ENCODE results near the gene AP5S1. TPM values are rescaled to one million over a fixed set of nuclear protein-coding genes. Genes with fewer than 3 reads are reported as not detected.

AP5S1 gene
- total and polyA plus RNA-seq, 2 of the 13 experiments (the other 11 are each of a cell fraction or from before 2014, with no cell fraction given), result 7.9 to 23.2 TPM

DNA sequence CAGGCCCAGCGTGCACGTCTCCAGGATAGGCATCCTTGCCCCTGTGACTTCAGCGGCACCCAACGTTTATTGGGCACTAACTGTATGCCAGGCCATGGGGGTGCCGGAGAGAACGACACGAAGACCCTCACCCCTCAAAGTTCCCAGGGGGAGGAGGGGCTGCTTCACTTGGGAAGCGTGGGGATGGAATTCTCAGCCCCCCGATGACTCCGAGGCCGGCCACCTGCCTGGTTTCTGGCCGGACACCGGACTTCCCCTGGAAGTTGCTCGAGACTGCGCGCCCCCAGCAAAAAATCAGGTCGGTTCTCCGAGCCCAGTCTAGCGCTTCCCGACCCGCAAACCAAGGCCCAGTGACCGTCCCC lies 26.0 kb downstream of the AP5S1 start:
- CTCF ChIA-PET (ENCODE audit: low intra/inter-chr PET ratio, low total read pairs), result interaction anchor here (0.9 kb wide), 1 partner anchor 9 kb away, joined by 4 read pairs; no protein-coding TSS in a partner anchor
- peaks cover 25% of the 10 kb centered on the region for H3K79me2 ChIP-seq (ENCODE audit: insufficient read depth, low read length)
- POLR2A ChIA-PET, result interaction anchor here (1.7 to 1.9 kb wide), 2 partner anchors 26 to 83 kb away, joined by 3 to 17 read pairs; partner anchors contain the start of gene AP5S1
- 2% methylated on average over 7 of the region's 22 CpGs for WGBS (ENCODE audit: low lambda C conversion rate)
- in situ Hi-C loops (cut with HindIII; ENCODE audit: extremely low pct_ligation_motif_present, low pct_unique_long_range_greater_than_20kb), result loop anchor here (5.0 kb wide), 1 partner anchor 59 kb away; the partner anchor contains the start of gene CENPB
- DNase-seq (ENCODE audit: low spot score), result no peak
- H3K9me3 ChIP-seq (ENCODE audit: low read length), result no peaks in the 10 kb centered on the region
- no peak for FAIRE-seq
- H3K36me3 ChIP-seq (replicated peaks in 1 of 2; ENCODE audit: control insufficient read depth in 1 of 2, insufficient read depth in 2 of 2, low read length in 2 of 2), result no peaks in the 10 kb centered on the region; a peak in 1 of 5 replicates
- peak overlapping the region; percentile 98 for H3K9ac ChIP-seq (ENCODE audit: insufficient read depth, low read depth, low read length)
- H3K4me3 ChIP-seq (replicated peaks in 1 of 3; ENCODE audit: insufficient read depth in 1 of 3, low read depth in 2 of 3, low read length in 3 of 3), result peak overlapping the region; percentile 78 to 97 (median 96)
- H4K20me1 ChIP-seq (ENCODE audit: insufficient read depth, low read length), result peaks cover 4% of the 10 kb centered on the region; the same call in 1 of the 2 replicates
- peaks cover 50% of the 10 kb centered on the region for H3K4me1 ChIP-seq (ENCODE audit: insufficient read depth, low read length)
- no peak for ATAC-seq
- intact Hi-C loops (cut with micrococcal nuclease; ENCODE audit: unreplicated experiment), result loop anchor here (1.0 to 2.0 kb wide), 2 partner anchors 26 to 60 kb away; partner anchors contain the start of genes AP5S1 and CENPB
- peak overlapping the region; percentile 85 for H3K4me2 ChIP-seq (ENCODE audit: low read depth, low read length)
- no peaks in the 10 kb centered on the region; a peak in 1 of 5 replicates for H3K27me3 ChIP-seq (ENCODE audit: control insufficient read depth in 1 of 2, insufficient read depth in 2 of 2, low read length in 2 of 2)
- no peak overlapping the region for H2AFZ ChIP-seq (ENCODE audit: low read length)
- peak overlapping the region; percentile 91 for H3K27ac ChIP-seq (ENCODE audit: extremely low read length, insufficient read depth, low read length)
- BruUV-seq (replicated peaks), result no TSS peak
- TF ChIP-seq SNAI1 (CRISPR knock-in tag; IDR thresholded peaks at IDR 0.05; ENCODE audit: borderline replicate concordance) (0 out of 2 replicates have a peak, but pooled peaks have one; percentile 35), ZNF703 (CRISPR knock-in tag; IDR thresholded peaks at IDR 0.05; ENCODE audit: borderline replicate concordance) (no peak), GTF3A (CRISPR knock-in tag; conservative IDR thresholded peaks at IDR 0.05) (no peak), RNF2 (conservative IDR thresholded peaks at IDR 0.05; ENCODE audit: low read depth) (no peak), ZNF530 (CRISPR knock-in tag; IDR thresholded peaks at IDR 0.05; ENCODE audit: low read depth) (no peak), SRSF1 (optimal IDR thresholded peaks at IDR 0.05; ENCODE audit: low read depth, low read length) (peak; percentile 11), NCOR1 (IDR thresholded peaks at IDR 0.05; ENCODE audit: borderline replicate concordance, low read length) (no peak), RELA (CRISPR knock-in tag; IDR thresholded peaks at IDR 0.05) (no peak; the same call in 1 of the 2 replicates), ADNP (CRISPR knock-in tag; IDR thresholded peaks at IDR 0.05) (0 out of 2 replicates have a peak, but pooled peaks have one; percentile 74), ZNF446 (CRISPR knock-in tag; IDR thresholded peaks at IDR 0.05) (peak; percentile 67; the same call in 1 of the 2 replicates), MEF2D (CRISPR knock-in tag; IDR thresholded peaks at IDR 0.05) (no peak)
- TF ChIP-seq, protein P1, sequence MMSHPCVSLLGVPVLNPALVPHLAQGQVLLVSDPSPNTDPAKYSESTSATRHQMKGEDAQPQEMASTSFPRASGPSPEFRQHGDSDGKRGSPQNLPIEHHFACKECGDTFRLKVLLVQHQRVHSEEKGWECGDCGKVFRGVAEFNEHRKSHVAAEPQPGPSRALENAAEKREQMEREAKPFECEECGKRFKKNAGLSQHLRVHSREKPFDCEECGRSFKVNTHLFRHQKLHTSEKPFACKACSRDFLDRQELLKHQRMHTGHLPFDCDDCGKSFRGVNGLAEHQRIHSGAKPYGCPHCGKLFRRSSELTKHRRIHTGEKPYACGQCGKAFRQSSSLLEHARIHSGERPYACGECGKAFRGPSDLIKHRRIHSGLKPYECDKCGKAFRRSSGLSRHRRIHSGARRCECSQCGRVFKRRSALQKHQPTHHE (CRISPR knock-in tag; IDR thresholded peaks at IDR 0.05; ENCODE audit: borderline replicate concordance), result 0 out of 2 replicates have a peak, but pooled peaks have one; percentile 94
- TF ChIP-seq, protein P2, sequence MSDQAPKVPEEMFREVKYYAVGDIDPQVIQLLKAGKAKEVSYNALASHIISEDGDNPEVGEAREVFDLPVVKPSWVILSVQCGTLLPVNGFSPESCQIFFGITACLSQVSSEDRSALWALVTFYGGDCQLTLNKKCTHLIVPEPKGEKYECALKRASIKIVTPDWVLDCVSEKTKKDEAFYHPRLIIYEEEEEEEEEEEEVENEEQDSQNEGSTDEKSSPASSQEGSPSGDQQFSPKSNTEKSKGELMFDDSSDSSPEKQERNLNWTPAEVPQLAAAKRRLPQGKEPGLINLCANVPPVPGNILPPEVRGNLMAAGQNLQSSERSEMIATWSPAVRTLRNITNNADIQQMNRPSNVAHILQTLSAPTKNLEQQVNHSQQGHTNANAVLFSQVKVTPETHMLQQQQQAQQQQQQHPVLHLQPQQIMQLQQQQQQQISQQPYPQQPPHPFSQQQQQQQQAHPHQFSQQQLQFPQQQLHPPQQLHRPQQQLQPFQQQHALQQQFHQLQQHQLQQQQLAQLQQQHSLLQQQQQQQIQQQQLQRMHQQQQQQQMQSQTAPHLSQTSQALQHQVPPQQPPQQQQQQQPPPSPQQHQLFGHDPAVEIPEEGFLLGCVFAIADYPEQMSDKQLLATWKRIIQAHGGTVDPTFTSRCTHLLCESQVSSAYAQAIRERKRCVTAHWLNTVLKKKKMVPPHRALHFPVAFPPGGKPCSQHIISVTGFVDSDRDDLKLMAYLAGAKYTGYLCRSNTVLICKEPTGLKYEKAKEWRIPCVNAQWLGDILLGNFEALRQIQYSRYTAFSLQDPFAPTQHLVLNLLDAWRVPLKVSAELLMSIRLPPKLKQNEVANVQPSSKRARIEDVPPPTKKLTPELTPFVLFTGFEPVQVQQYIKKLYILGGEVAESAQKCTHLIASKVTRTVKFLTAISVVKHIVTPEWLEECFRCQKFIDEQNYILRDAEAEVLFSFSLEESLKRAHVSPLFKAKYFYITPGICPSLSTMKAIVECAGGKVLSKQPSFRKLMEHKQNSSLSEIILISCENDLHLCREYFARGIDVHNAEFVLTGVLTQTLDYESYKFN (CRISPR knock-in tag; conservative IDR thresholded peaks at IDR 0.05), result no peak
- TF ChIP-seq, protein P3, sequence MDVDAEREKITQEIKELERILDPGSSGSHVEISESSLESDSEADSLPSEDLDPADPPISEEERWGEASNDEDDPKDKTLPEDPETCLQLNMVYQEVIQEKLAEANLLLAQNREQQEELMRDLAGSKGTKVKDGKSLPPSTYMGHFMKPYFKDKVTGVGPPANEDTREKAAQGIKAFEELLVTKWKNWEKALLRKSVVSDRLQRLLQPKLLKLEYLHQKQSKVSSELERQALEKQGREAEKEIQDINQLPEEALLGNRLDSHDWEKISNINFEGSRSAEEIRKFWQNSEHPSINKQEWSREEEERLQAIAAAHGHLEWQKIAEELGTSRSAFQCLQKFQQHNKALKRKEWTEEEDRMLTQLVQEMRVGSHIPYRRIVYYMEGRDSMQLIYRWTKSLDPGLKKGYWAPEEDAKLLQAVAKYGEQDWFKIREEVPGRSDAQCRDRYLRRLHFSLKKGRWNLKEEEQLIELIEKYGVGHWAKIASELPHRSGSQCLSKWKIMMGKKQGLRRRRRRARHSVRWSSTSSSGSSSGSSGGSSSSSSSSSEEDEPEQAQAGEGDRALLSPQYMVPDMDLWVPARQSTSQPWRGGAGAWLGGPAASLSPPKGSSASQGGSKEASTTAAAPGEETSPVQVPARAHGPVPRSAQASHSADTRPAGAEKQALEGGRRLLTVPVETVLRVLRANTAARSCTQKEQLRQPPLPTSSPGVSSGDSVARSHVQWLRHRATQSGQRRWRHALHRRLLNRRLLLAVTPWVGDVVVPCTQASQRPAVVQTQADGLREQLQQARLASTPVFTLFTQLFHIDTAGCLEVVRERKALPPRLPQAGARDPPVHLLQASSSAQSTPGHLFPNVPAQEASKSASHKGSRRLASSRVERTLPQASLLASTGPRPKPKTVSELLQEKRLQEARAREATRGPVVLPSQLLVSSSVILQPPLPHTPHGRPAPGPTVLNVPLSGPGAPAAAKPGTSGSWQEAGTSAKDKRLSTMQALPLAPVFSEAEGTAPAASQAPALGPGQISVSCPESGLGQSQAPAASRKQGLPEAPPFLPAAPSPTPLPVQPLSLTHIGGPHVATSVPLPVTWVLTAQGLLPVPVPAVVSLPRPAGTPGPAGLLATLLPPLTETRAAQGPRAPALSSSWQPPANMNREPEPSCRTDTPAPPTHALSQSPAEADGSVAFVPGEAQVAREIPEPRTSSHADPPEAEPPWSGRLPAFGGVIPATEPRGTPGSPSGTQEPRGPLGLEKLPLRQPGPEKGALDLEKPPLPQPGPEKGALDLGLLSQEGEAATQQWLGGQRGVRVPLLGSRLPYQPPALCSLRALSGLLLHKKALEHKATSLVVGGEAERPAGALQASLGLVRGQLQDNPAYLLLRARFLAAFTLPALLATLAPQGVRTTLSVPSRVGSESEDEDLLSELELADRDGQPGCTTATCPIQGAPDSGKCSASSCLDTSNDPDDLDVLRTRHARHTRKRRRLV (CRISPR knock-in tag; IDR thresholded peaks at IDR 0.05), result no peak; the same call in none of the 2 replicates

All from HepG2 (cell line).